ENCODE measurements around the gene PPP2R5C. TPM values are rescaled to one million over a fixed set of nuclear protein-coding genes. Genes with fewer than 3 reads are reported as not detected.

PPP2R5C gene
- total and polyA plus RNA-seq, 2 of the 8 experiments (the other 6 are each of a cell fraction or from before 2014, with no cell fraction given), result 49.6 to 95.9 TPM

- Histone ChIP-seq H2BK12ac (ENCODE audit: low read depth, low read length) (no peak overlapping the region), H2AK5ac (ENCODE audit: low read depth, low read length) (no peak overlapping the region), H3K9ac (replicated peaks in 1 of 4; ENCODE audit: extremely low read depth in 1 of 4, low read depth in 3 of 4, low read length in 3 of 4) (no peak overlapping the region), H3K14ac (ENCODE audit: insufficient read length) (no peak overlapping the region), H3K9me3 (ENCODE audit: insufficient read depth in 2 of 2, low read depth in 1 of 2, low read length in 1 of 2) (no peaks in the 10 kb centered on the region), H3K56ac (replicated peaks; ENCODE audit: insufficient read length, low read depth, low read length) (no peak overlapping the region), H3K4ac (replicated peaks; ENCODE audit: insufficient read length, low read depth, low read length) (no peak overlapping the region), H4K5ac (ENCODE audit: insufficient read length, low read depth, low read length) (peak overlapping the region; percentile 7), H2BK15ac (ENCODE audit: low read length) (no peak overlapping the region), H2AFZ (ENCODE audit: low read length) (no peak overlapping the region), H3K27me3 (replicated peaks in 1 of 4; ENCODE audit: control insufficient read depth in 3 of 4, extremely low read depth in 1 of 4, insufficient read depth in 3 of 4, low read length in 3 of 4) (no peaks in the 10 kb centered on the region; a peak in 1 of 7 replicates), H3K27ac (ENCODE audit: low read depth, low read length) (peak overlapping the region; percentile 68; the same call in 1 of the 2 replicates), H4K91ac (replicated peaks; ENCODE audit: insufficient read length, low read length) (no peak overlapping the region), H4K8ac (ENCODE audit: extremely low read depth, insufficient read depth, low read length) (no peak overlapping the region), H3K18ac (ENCODE audit: extremely low read depth, low read length) (peak overlapping the region; percentile 60; the same call in 1 of the 2 replicates), H3K79me2 (ENCODE audit: control insufficient read depth in 1 of 2, insufficient read depth in 2 of 2, low read length in 2 of 2) (no peaks in the 10 kb centered on the region), H3K36me3 (ENCODE audit: control insufficient read depth in 2 of 4, insufficient read depth in 4 of 4, low read length in 3 of 4) (peaks cover 0 to 8% (median 0%) of the 10 kb centered on the region in 4 experiments; a peak in 4 of 8 replicates), H2BK120ac (replicated peaks; ENCODE audit: low read depth, low read length) (no peak overlapping the region), H2BK5ac (ENCODE audit: low read depth, low read length) (no peak overlapping the region), H2BK20ac (ENCODE audit: low read length) (no peak overlapping the region), H3K79me1 (ENCODE audit: low read depth, low read length) (0 out of 2 replicates have a peak, but pooled peaks cover 2% of the 10 kb centered on the region), H4K20me1 (replicated peaks in 1 of 2; ENCODE audit: control insufficient read depth in 1 of 2, insufficient read depth in 2 of 2, low read length in 2 of 2) (no peaks in the 10 kb centered on the region), H3K23ac (ENCODE audit: insufficient read length) (no peak overlapping the region), H3K4me1 (replicated peaks in 1 of 4; ENCODE audit: control insufficient read depth in 3 of 4, insufficient read depth in 4 of 4, low read length in 3 of 4) (peaks cover 3 to 30% (median 18%) of the 10 kb centered on the region in 4 experiments), H3K23me2 (ENCODE audit: low read depth, low read length) (no peaks in the 10 kb centered on the region), H3K4me2 (ENCODE audit: insufficient read depth in 1 of 2, low read depth in 2 of 2, low read length in 2 of 2) (peak overlapping the region; percentile 59 to 82), H3K4me3 (ENCODE audit: extremely low read depth in 1 of 4, insufficient read depth in 2 of 4, low read depth in 3 of 4, low read length in 4 of 4) (peak overlapping the region in 1 of 4 experiments; percentile 40; a peak in 2 of 8 replicates)
- WGBS, 2 experiments (ENCODE audit: extremely low coverage in 1 of 2, insufficient coverage in 1 of 2, insufficient read length in 1 of 2, insufficient replicate concordance in 2 of 2, low coverage in 1 of 2, low lambda C conversion rate in 2 of 2, missing lambda C conversion rate in 1 of 2), result 41% methylated on average over 12 of the region's 22 CpGs; no CpG with 5 or more reads in 1 of the 2 experiments
- FAIRE-seq (peak; percentile 7), DNase-seq (ENCODE audit: low read depth in 1 of 2, low spot score in 2 of 2) (peak in 1 of 2 experiments; percentile 19)
- CTCF ChIA-PET (ENCODE audit: partially characterized antibody), result interaction anchor here (0.5 to 2.1 kb wide), 2 partner anchors 7 to 147 kb away, joined by 3 to 7 read pairs; no protein-coding TSS in a partner anchor
- POLR2A ChIA-PET (ENCODE audit: partially characterized antibody), result interaction anchor here (0.6 to 4.5 kb wide), 4 partner anchors 21 to 45 kb away, joined by 3 to 21 read pairs (median 4); no protein-coding TSS in a partner anchor
- no peak for TF ChIP-seq SAP30 (IDR thresholded peaks at IDR 0.05; ENCODE audit: insufficient read depth, insufficient replicate concordance, low read length)
- TF ChIP-seq TAF1 (IDR thresholded peaks at IDR 0.05; ENCODE audit: low read depth, low read length), result no peak
- TF ChIP-seq TAF7 (optimal IDR thresholded peaks at IDR 0.05; ENCODE audit: borderline replicate concordance, low read depth, low read length), result no peak
- TF ChIP-seq CBX8 (IDR thresholded peaks at IDR 0.05; ENCODE audit: borderline replicate concordance, low read depth, low read length), result no peak
- TF ChIP-seq SIRT6 (IDR thresholded peaks at IDR 0.05; ENCODE audit: low read length), result no peak
- no peak for TF ChIP-seq MAFK (IDR thresholded peaks at IDR 0.05; ENCODE audit: low read depth, low read length)
- no peak for TF ChIP-seq NRF1 (IDR thresholded peaks at IDR 0.05; ENCODE audit: low read depth, low read length)
- TF ChIP-seq CHD1 (IDR thresholded peaks at IDR 0.05; ENCODE audit: low read depth, low read length), result no peak
- no peak for TF ChIP-seq ASH2L (IDR thresholded peaks at IDR 0.05; ENCODE audit: low read length)
- TF ChIP-seq MAX (IDR thresholded peaks at IDR 0.05), result no peak
- no peak for TF ChIP-seq SP1 (IDR thresholded peaks at IDR 0.05; ENCODE audit: low read depth, low read length)
- TF ChIP-seq RXRA (IDR thresholded peaks at IDR 0.05; ENCODE audit: insufficient read depth, low read depth, low read length), result no peak
Observed at GRCh38 chr14:101918065-101918989, 156.8 kb downstream of the PPP2R5C start.
